ENCODE data around the gene ZNG1B.
"Not testable (repeated sequence)": the region's sequence is repeated elsewhere in the genome, so short reads cannot be mapped to it uniquely, and the experiment has no call there.

The ZNG1B gene

GRCh38 chr2:113508187-113508586 is 70.7 kb downstream of the ZNG1B start:
- not testable (repeated sequence) for H3K9ac ChIP-seq (ENCODE audit: low read length); H3K36me3 ChIP-seq (ENCODE audit: insufficient read depth, low read length); H3K9me3 ChIP-seq (ENCODE audit: low read length); H3K4me3 ChIP-seq (ENCODE audit: low read depth in 1 of 2, low read length in 2 of 2); H3K4me1 ChIP-seq (ENCODE audit: insufficient read depth, low read length); H3K27ac ChIP-seq (ENCODE audit: low read depth, low read length)
- H3K27me3 ChIP-seq (ENCODE audit: control insufficient read depth in 1 of 2, insufficient read depth in 2 of 2, low read length in 2 of 2), result peaks cover 0 to 11% of the 10 kb centered on the region in 2 donors

GRCh38 chr2:113510913-113511312 is 73.4 kb downstream of the ZNG1B start:
- not testable (repeated sequence) for H3K27me3 ChIP-seq (ENCODE audit: control insufficient read depth in 1 of 2, insufficient read depth in 2 of 2, low read length in 2 of 2); H3K36me3 ChIP-seq (ENCODE audit: insufficient read depth, low read length); H3K4me3 ChIP-seq (ENCODE audit: low read depth in 1 of 2, low read length in 2 of 2); H3K9me3 ChIP-seq (ENCODE audit: low read length); H3K27ac ChIP-seq (ENCODE audit: low read depth, low read length); H3K9ac ChIP-seq (ENCODE audit: low read length); H3K4me1 ChIP-seq (ENCODE audit: insufficient read depth, low read length)

GRCh38 chr2:113511859-113512258 is 74.4 kb downstream of the ZNG1B start:
- H3K9ac ChIP-seq (ENCODE audit: low read length); H3K27me3 ChIP-seq (ENCODE audit: control insufficient read depth in 1 of 2, insufficient read depth in 2 of 2, low read length in 2 of 2); H3K4me3 ChIP-seq (ENCODE audit: low read depth in 1 of 2, low read length in 2 of 2); H3K27ac ChIP-seq (ENCODE audit: low read depth, low read length); H3K4me1 ChIP-seq (ENCODE audit: insufficient read depth, low read length); H3K36me3 ChIP-seq (ENCODE audit: insufficient read depth, low read length); H3K9me3 ChIP-seq (ENCODE audit: low read length): not testable (repeated sequence)

GRCh38 chr2:113515457-113515856 is 78.0 kb downstream of the ZNG1B start:
- not testable (repeated sequence) for H3K4me3 ChIP-seq (ENCODE audit: low read depth in 1 of 2, low read length in 2 of 2); H3K36me3 ChIP-seq (ENCODE audit: insufficient read depth, low read length); H3K9ac ChIP-seq (ENCODE audit: low read length)

GRCh38 chr2:113515995-113516394 is 78.5 kb downstream of the ZNG1B start:
- H3K36me3 ChIP-seq (ENCODE audit: insufficient read depth, low read length); H3K27ac ChIP-seq (ENCODE audit: low read depth, low read length); H3K4me3 ChIP-seq (ENCODE audit: low read depth in 1 of 2, low read length in 2 of 2); H3K9me3 ChIP-seq (ENCODE audit: low read length); H3K9ac ChIP-seq (ENCODE audit: low read length); H3K4me1 ChIP-seq (ENCODE audit: insufficient read depth, low read length); H3K27me3 ChIP-seq (ENCODE audit: control insufficient read depth in 1 of 2, insufficient read depth in 2 of 2, low read length in 2 of 2): not testable (repeated sequence)

More at GRCh38 chr2:113515457-113515856, 78.0 kb downstream of the ZNG1B start:
- not testable (repeated sequence) for H3K9me3 ChIP-seq (ENCODE audit: low read length); H3K4me1 ChIP-seq (ENCODE audit: insufficient read depth, low read length); H3K27me3 ChIP-seq (ENCODE audit: control insufficient read depth in 1 of 2, insufficient read depth in 2 of 2, low read length in 2 of 2); H3K27ac ChIP-seq (ENCODE audit: low read depth, low read length)

- not testable (repeated sequence) for H3K4me1 ChIP-seq (ENCODE audit: insufficient read depth, low read length); H3K27ac ChIP-seq (ENCODE audit: low read depth, low read length); H3K36me3 ChIP-seq (ENCODE audit: insufficient read depth, low read length); H3K9me3 ChIP-seq (ENCODE audit: low read length); H3K4me3 ChIP-seq (ENCODE audit: low read depth in 1 of 2, low read length in 2 of 2); H3K27me3 ChIP-seq (ENCODE audit: control insufficient read depth in 1 of 2, insufficient read depth in 2 of 2, low read length in 2 of 2); H3K9ac ChIP-seq (ENCODE audit: low read length)
Observed at GRCh38 chr2:113517025-113517424, 79.5 kb downstream of the ZNG1B start.

- H3K4me1 ChIP-seq (ENCODE audit: insufficient read depth, low read length); H3K9ac ChIP-seq (ENCODE audit: low read length); H3K27ac ChIP-seq (ENCODE audit: low read depth, low read length); H3K27me3 ChIP-seq (ENCODE audit: control insufficient read depth in 1 of 2, insufficient read depth in 2 of 2, low read length in 2 of 2); H3K9me3 ChIP-seq (ENCODE audit: low read length); H3K36me3 ChIP-seq (ENCODE audit: insufficient read depth, low read length); H3K4me3 ChIP-seq (ENCODE audit: low read depth in 1 of 2, low read length in 2 of 2): not testable (repeated sequence)
Observed at GRCh38 chr2:113520837-113521236, 83.3 kb downstream of the ZNG1B start.

GRCh38 chr2:113521492-113521891 is 84.0 kb downstream of the ZNG1B start:
- H3K4me1 ChIP-seq (ENCODE audit: insufficient read depth, low read length); H3K9ac ChIP-seq (ENCODE audit: low read length); H3K4me3 ChIP-seq (ENCODE audit: low read depth in 1 of 2, low read length in 2 of 2); H3K9me3 ChIP-seq (ENCODE audit: low read length); H3K36me3 ChIP-seq (ENCODE audit: insufficient read depth, low read length); H3K27ac ChIP-seq (ENCODE audit: low read depth, low read length); H3K27me3 ChIP-seq (ENCODE audit: control insufficient read depth in 1 of 2, insufficient read depth in 2 of 2, low read length in 2 of 2): not testable (repeated sequence)

- H3K27ac ChIP-seq (ENCODE audit: low read depth, low read length); H3K9ac ChIP-seq (ENCODE audit: low read length); H3K27me3 ChIP-seq (ENCODE audit: control insufficient read depth in 1 of 2, insufficient read depth in 2 of 2, low read length in 2 of 2); H3K4me1 ChIP-seq (ENCODE audit: insufficient read depth, low read length); H3K36me3 ChIP-seq (ENCODE audit: insufficient read depth, low read length); H3K4me3 ChIP-seq (ENCODE audit: low read depth in 1 of 2, low read length in 2 of 2); H3K9me3 ChIP-seq (ENCODE audit: low read length): not testable (repeated sequence)
Observed at GRCh38 chr2:113524986-113525385, 87.5 kb downstream of the ZNG1B start.

GRCh38 chr2:113527350-113528045 is 90.0 kb downstream of the ZNG1B start:
- not testable (repeated sequence) for H3K36me3 ChIP-seq (ENCODE audit: insufficient read depth, low read length); H3K27ac ChIP-seq (ENCODE audit: low read depth, low read length); H3K9me3 ChIP-seq (ENCODE audit: low read length); H3K27me3 ChIP-seq (ENCODE audit: control insufficient read depth in 1 of 2, insufficient read depth in 2 of 2, low read length in 2 of 2); H3K4me3 ChIP-seq (ENCODE audit: low read depth in 1 of 2, low read length in 2 of 2); H3K9ac ChIP-seq (ENCODE audit: low read length); H3K4me1 ChIP-seq (ENCODE audit: insufficient read depth, low read length)

GRCh38 chr2:113528126-113528525 is 90.6 kb downstream of the ZNG1B start:
- H3K27ac ChIP-seq (ENCODE audit: low read depth, low read length); H3K36me3 ChIP-seq (ENCODE audit: insufficient read depth, low read length); H3K27me3 ChIP-seq (ENCODE audit: control insufficient read depth in 1 of 2, insufficient read depth in 2 of 2, low read length in 2 of 2); H3K4me1 ChIP-seq (ENCODE audit: insufficient read depth, low read length); H3K4me3 ChIP-seq (ENCODE audit: low read depth in 1 of 2, low read length in 2 of 2); H3K9ac ChIP-seq (ENCODE audit: low read length); H3K9me3 ChIP-seq (ENCODE audit: low read length): not testable (repeated sequence)

GRCh38 chr2:113528904-113529303 is 91.4 kb downstream of the ZNG1B start:
- not testable (repeated sequence) for H3K36me3 ChIP-seq (ENCODE audit: insufficient read depth, low read length); H3K4me1 ChIP-seq (ENCODE audit: insufficient read depth, low read length); H3K27ac ChIP-seq (ENCODE audit: low read depth, low read length); H3K4me3 ChIP-seq (ENCODE audit: low read depth in 1 of 2, low read length in 2 of 2); H3K27me3 ChIP-seq (ENCODE audit: control insufficient read depth in 1 of 2, insufficient read depth in 2 of 2, low read length in 2 of 2); H3K9ac ChIP-seq (ENCODE audit: low read length); H3K9me3 ChIP-seq (ENCODE audit: low read length)

All from muscle layer of colon (tissue), 2 donors.